GM23248 (cell line): Measurements from ENCODE around the gene C16orf46. TPM values are rescaled to one million over a fixed set of nuclear protein-coding genes. Genes with fewer than 3 reads are reported as not detected.

ENCODE experiments used
- DNase-seq: peaks from one replicate; pipeline ENCODE4 v3.0.0-alpha.2; 2015
- H2AFZ ChIP-seq: fragments of 200-600 bp; sonication (generic); 2 replicates; pipeline ENCODE4 v1.6.1; 2016; ENCODE audit warnings: antibody characterized with exemption
- H3F3A ChIP-seq: fragments of 200-600 bp; sonication (generic); 2 replicates; pipeline ENCODE4 v1.6.1; 2016; ENCODE audit warnings: mild to moderate bottlenecking, antibody characterized with exemption, mixed run types; ENCODE audit not compliant: insufficient read depth
- H3K27ac ChIP-seq: fragments of 200-600 bp; sonication (generic); 2 replicates; pipeline ENCODE4 v1.5.1; 2016; ENCODE audit warnings: mild to moderate bottlenecking
- H3K27me3 ChIP-seq: fragments of 200-600 bp; sonication (generic); replicated peaks from 2 replicates; pipeline ENCODE4 v1.6.1; 2016; ENCODE audit warnings: mild to moderate bottlenecking; ENCODE audit not compliant: insufficient read depth
- H3K36me3 ChIP-seq: fragments of 200-600 bp; sonication (generic); 2 replicates; pipeline ENCODE4 v1.6.1; 2016; ENCODE audit warnings: low read depth, mild to moderate bottlenecking
- H3K4me1 ChIP-seq: fragments of 200-600 bp; sonication (generic); 2 replicates; pipeline ENCODE4 v1.6.1; 2016; ENCODE audit warnings: mild to moderate bottlenecking; ENCODE audit not compliant: insufficient read depth
- H3K4me2 ChIP-seq: fragments of 200-600 bp; sonication (generic); one replicate; pipeline ENCODE4 v1.6.1; 2016; ENCODE audit warnings: mild to moderate bottlenecking; ENCODE audit not compliant: unreplicated experiment
- H3K4me3 ChIP-seq: fragments of 200-600 bp; sonication (generic); 2 replicates; pipeline ENCODE4 v1.5.1; 2016; ENCODE audit warnings: mild to moderate bottlenecking
- H3K79me2 ChIP-seq: fragments of 200-600 bp; sonication (generic); 2 replicates; pipeline ENCODE4 v1.6.1; 2016; ENCODE audit warnings: mild to moderate bottlenecking; ENCODE audit not compliant: insufficient read depth
- H3K9ac ChIP-seq: fragments of 200-600 bp; sonication (generic); 2 replicates; pipeline ENCODE4 v1.6.1; 2016; ENCODE audit warnings: mild to moderate bottlenecking
- H3K9me2 ChIP-seq: fragments of 200-600 bp; sonication (generic); 2 replicates; pipeline ENCODE4 v1.6.1; 2016; ENCODE audit warnings: mixed run types, mild to moderate bottlenecking, moderate library complexity; ENCODE audit not compliant: insufficient read depth
- H3K9me3 ChIP-seq: fragments of 200-600 bp; sonication (generic); one replicate; pipeline ENCODE4 v1.6.1; 2017; ENCODE audit warnings: low read depth
- H4K20me1 ChIP-seq: fragments of 200-600 bp; sonication (generic); 2 replicates; pipeline ENCODE4 v1.6.0; 2016; ENCODE audit not compliant: insufficient read depth
- EZH2 ChIP-seq: fragments of 200-600 bp; sonication (generic); IDR thresholded peaks from 2 replicates; pipeline ENCODE4 v1.6.1; 2018; ENCODE audit warnings: antibody characterized with exemption, mild to moderate bottlenecking; ENCODE audit not compliant: insufficient read depth, poor library complexity, severe bottlenecking
- EZH2phosphoT487 ChIP-seq: fragments of 200-600 bp; sonication (generic); IDR thresholded peaks from 2 replicates; pipeline ENCODE4 v1.6.1; 2018; ENCODE audit warnings: antibody characterized with exemption, moderate library complexity, mild to moderate bottlenecking, low read depth; ENCODE audit not compliant: insufficient read depth
- WGBS, 2 experiments: methylation state at CpG; one replicate each; pipeline ENCODE4 v1.1.6; 2015 to 2017; ENCODE audit warnings: low lambda C conversion rate in 2 of 2, low coverage in 1 of 2; ENCODE audit errors: missing lambda C conversion rate in 2 of 2; 5-methylcytosine and 5-hydroxymethylcytosine counted together
- in situ Hi-C: fragments of 300-500 bp; cut with MboI; formaldehyde crosslinking; loops from 2 replicates; pipeline ENCODE4 v1.15.0; 2020
- polyA plus RNA-seq: library from polyadenylated mRNA; unstranded; fragments of >200 nt; fragmentation: Nextera tagmentation; extraction: Ambion mirVana; gene quantifications from 2 replicates; pipeline ENCODE4 v1.2.1, GENCODE V29; 2016
- total RNA-seq: library from RNA; depleted of rRNA; stranded (reverse); fragments of >200 nt; shearing (Covaris generic); gene quantifications from 2 replicates; pipeline ENCODE4 v1.2.3, GENCODE V29; 2014

Gene C16orf46
- total and polyA plus RNA-seq, 2 experiments from 2014 or later, result 0.79 to 1.3 TPM

DNA sequence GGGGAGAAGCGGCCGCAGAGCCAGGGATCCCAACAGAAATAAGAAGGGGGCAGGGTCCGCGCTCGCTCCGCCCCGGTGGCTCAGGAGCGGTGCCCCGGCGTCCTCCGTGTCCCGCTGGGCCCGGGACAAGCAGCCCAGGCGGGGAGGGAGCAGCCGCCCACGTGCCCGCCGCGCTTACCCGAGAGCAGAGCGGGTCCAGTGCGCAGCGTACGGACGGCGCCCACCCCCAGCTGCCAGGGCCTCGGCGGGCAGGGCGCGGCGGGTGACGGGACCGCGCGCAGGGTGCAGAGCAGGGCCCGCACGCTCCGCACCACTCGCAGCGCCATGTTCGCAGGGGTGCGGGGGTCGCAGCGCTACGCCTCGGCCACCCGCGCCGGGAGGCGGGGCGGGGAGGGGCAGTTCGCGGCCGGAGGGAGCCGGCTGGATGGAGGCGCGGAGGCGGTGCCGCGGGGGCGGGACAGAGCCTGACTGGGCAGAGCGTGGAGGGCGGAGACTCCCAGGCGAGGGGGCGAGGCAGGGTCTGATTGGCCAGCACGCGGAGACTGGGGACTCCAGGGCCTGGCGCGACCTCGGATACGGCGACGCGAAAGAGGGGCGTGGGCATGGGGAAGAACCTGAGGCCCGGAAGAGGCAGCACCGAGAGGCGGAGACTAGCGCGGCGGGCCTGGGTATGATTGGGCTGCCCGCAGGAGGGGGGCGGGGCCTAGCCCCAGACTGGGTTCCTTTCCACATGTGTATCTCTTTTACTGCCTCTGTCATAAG lies 19.1 kb upstream of the C16orf46 start, which contains the start of gene GCSH:
GCSH (minus strand) TSS at position 443 of the 762 bp plus-strand sequence; CDS start at position 326, 117 bp downstream.
- peaks cover 32% of the 10 kb centered on the region for H3K79me2 ChIP-seq
- no peaks in the 10 kb centered on the region for H3K36me3 ChIP-seq
- peak within 1 kb of the TSS; percentile 88 for H3K4me3 ChIP-seq
- H3K4me2 ChIP-seq, result peak within 1 kb of the TSS; percentile 75
- no peak for TF ChIP-seq EZH2phosphoT487
- no peak for TF ChIP-seq EZH2
- H3K27me3 ChIP-seq, result no peaks in the 10 kb centered on the region
- no peaks in the 10 kb centered on the region for H4K20me1 ChIP-seq
- H3K9me3 ChIP-seq, result no peaks in the 10 kb centered on the region
- no peaks in the 10 kb centered on the region for H3F3A ChIP-seq
- H3K9ac ChIP-seq, result peak within 1 kb of the TSS; percentile 85
- no peaks in the 10 kb centered on the region for H3K9me2 ChIP-seq
- H3K4me1 ChIP-seq, result peaks cover 3% of the 10 kb centered on the region; the same call in 1 of the 2 replicates
- H3K27ac ChIP-seq, result peak within 1 kb of the TSS; percentile 72
- in situ Hi-C loops, result no loop called here
- peak; percentile 99 for DNase-seq
- 1 to 3% methylated on average over 27 to 60 of the region's 83 CpGs for WGBS, 2 experiments
- peak within 1 kb of the TSS; percentile 91 for H2AFZ ChIP-seq

DNA sequence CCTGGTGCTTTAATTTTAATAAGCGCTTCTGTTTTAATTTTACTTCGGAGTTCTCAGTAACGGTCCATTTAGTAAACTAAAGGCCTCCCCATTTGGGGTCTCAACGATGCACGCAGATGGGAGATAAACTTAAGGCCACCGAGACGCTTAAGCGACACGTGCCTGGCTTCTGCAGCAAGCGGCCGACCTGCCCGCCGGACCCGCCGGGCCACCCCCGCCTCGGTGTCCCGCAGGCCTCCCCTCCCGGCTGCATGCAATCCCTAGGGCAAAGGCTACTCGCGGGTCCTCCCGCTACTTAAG lies 18.6 kb upstream of the C16orf46 start:
- Histone ChIP-seq H3K27ac (peak overlapping the region; percentile 72), H2AFZ (peak overlapping the region; percentile 91), H3F3A (no peaks in the 10 kb centered on the region), H3K36me3 (no peaks in the 10 kb centered on the region), H4K20me1 (no peaks in the 10 kb centered on the region), H3K27me3 (no peaks in the 10 kb centered on the region), H3K4me3 (peak overlapping the region; percentile 88), H3K4me1 (peaks cover 3% of the 10 kb centered on the region; the same call in 1 of the 2 replicates), H3K9ac (peak overlapping the region; percentile 85), H3K4me2 (peak overlapping the region; percentile 75), H3K79me2 (peaks cover 38% of the 10 kb centered on the region), H3K9me2 (no peaks in the 10 kb centered on the region), H3K9me3 (no peaks in the 10 kb centered on the region)
- in situ Hi-C loops, result no loop called here
- TF ChIP-seq EZH2 (no peak), EZH2phosphoT487 (no peak)
- DNase-seq, result no peak
- 0 to 1% methylated on average over 18 to 22 of the region's 22 CpGs for WGBS, 2 experiments

DNA sequence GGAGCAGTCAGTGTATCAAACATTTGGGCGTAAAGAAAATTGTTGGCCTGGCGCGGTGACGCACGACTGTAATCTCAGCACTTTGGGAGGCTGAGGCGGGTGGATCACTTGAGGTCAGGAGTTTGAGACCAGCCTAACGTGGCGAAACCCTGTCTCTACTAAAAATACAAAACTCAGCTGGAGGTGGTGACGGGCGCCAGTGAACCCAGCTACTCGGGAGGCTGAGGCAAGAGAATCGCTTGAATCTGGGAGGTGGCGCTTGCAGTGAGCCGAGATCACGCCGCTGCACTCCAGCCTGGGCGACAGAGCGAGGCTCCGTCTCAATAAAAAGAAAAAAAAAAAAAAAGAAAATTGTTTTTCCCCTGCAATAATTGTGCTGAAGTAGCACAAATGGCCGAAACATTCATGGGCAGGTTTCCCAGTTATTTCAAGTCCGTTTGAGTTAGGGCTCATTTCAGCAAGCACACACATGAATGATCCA lies 17.8 kb upstream of the C16orf46 start:
- H3K9ac ChIP-seq, result peak overlapping the region; percentile 85
- no peaks in the 10 kb centered on the region for H3F3A ChIP-seq
- H2AFZ ChIP-seq, result peak overlapping the region; percentile 91
- DNase-seq, result peak; percentile 52
- H3K27ac ChIP-seq, result no peak overlapping the region
- H3K9me3 ChIP-seq, result no peaks in the 10 kb centered on the region
- in situ Hi-C loops, result no loop called here
- peaks cover 3% of the 10 kb centered on the region; the same call in 1 of the 2 replicates for H3K4me1 ChIP-seq
- H3K36me3 ChIP-seq, result no peaks in the 10 kb centered on the region
- no peaks in the 10 kb centered on the region for H3K9me2 ChIP-seq
- 71 to 72% methylated on average over 21 of the region's 21 CpGs for WGBS, 2 experiments
- H3K79me2 ChIP-seq, result peaks cover 44% of the 10 kb centered on the region
- H4K20me1 ChIP-seq, result no peaks in the 10 kb centered on the region
- H3K27me3 ChIP-seq, result no peaks in the 10 kb centered on the region
- H3K4me2 ChIP-seq, result peak overlapping the region; percentile 75
- no peak for TF ChIP-seq EZH2phosphoT487
- no peak for TF ChIP-seq EZH2
- H3K4me3 ChIP-seq, result peak overlapping the region; percentile 88

DNA sequence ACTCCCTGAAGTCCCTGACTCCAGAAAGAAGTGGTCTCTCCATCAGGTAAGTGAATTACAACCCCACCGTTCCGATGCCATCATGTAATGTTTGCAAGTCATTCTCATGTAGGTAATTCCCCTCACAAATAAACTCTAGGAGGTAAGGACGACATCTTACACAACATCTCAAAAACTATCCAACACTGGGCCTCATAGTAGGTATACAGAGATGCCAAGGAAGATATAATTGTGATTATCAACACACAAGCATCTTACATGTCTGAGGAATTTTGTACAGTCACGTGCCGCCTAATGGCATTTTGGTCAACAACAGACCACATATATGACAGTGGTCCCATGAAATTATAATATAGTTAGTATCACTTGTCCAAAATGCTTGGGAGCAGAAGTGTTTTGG lies 11.8 kb upstream of the C16orf46 start:
- no peak overlapping the region for H3K4me2 ChIP-seq
- in situ Hi-C loops, result no loop called here

More for the DNA sequence above, 11.8 kb upstream of the C16orf46 start:
- Histone ChIP-seq H3K4me1 (no peaks in the 10 kb centered on the region), H3K9me2 (no peaks in the 10 kb centered on the region), H3K27ac (no peak overlapping the region), H3K79me2 (peaks cover 35% of the 10 kb centered on the region), H3K27me3 (no peaks in the 10 kb centered on the region), H3K4me3 (no peak overlapping the region), H3F3A (no peaks in the 10 kb centered on the region), H4K20me1 (no peaks in the 10 kb centered on the region), H2AFZ (no peak overlapping the region), H3K36me3 (0 out of 2 replicates have a peak, but pooled peaks cover 1% of the 10 kb centered on the region), H3K9ac (no peak overlapping the region), H3K9me3 (no peaks in the 10 kb centered on the region)
- DNase-seq, result no peak
- no peak for TF ChIP-seq EZH2phosphoT487
- no peak for TF ChIP-seq EZH2
- WGBS, 2 experiments, result 96 to 99% methylated on average over 5 of the region's 5 CpGs
